ENCODE results near the gene TMEM106B.

DNA sequence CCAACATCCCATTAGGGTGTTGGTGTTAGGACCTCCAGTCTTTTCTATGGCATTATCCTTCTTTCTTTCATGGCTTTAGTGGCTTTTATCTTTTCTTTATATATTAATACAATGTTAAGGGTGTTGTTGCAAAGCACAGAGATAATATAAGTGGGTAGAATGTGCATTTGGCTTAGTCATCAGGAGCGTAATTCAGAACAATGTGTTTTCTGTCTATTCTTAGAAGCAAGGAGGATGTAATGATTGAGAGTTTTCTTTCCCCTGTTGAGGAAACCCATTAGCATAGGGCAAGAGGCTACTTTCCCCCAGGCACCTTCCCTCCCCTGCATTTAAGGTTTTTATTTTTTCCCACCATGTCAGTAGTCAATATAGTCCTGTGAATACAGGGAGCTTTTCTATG is 79.7 kb downstream of the TMEM106B start:
- TF ChIP-seq, protein P1, sequence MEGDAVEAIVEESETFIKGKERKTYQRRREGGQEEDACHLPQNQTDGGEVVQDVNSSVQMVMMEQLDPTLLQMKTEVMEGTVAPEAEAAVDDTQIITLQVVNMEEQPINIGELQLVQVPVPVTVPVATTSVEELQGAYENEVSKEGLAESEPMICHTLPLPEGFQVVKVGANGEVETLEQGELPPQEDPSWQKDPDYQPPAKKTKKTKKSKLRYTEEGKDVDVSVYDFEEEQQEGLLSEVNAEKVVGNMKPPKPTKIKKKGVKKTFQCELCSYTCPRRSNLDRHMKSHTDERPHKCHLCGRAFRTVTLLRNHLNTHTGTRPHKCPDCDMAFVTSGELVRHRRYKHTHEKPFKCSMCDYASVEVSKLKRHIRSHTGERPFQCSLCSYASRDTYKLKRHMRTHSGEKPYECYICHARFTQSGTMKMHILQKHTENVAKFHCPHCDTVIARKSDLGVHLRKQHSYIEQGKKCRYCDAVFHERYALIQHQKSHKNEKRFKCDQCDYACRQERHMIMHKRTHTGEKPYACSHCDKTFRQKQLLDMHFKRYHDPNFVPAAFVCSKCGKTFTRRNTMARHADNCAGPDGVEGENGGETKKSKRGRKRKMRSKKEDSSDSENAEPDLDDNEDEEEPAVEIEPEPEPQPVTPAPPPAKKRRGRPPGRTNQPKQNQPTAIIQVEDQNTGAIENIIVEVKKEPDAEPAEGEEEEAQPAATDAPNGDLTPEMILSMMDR (IDR thresholded peaks at IDR 0.05; ENCODE audit: low read length), result no peak
- TF ChIP-seq EZH2phosphoT487 (IDR thresholded peaks at IDR 0.05; ENCODE audit: low read length) (no peak), EZH2 (optimal IDR thresholded peaks at IDR 0.05; ENCODE audit: low read depth, low read length) (no peak)
